Upper lobe of right lung (tissue), 1 donor: Measurements from ENCODE around the gene SRBD1. TPM values are rescaled to one million over a fixed set of nuclear protein-coding genes. Genes with fewer than 3 reads are reported as not detected.

ENCODE experiments used
- ATAC-seq: fragments of 200-7000 bp; cut with Tn5 transposase; one replicate; pipeline ENCODE4 v1.9.1; 2020; ENCODE audit warnings: mild to moderate bottlenecking, moderate library complexity
- DNase-seq: peaks from one replicate; pipeline ENCODE4 v3.0.0-alpha.2; 2020
- H3K27ac ChIP-seq: fragments of 200-600 bp; one replicate; pipeline ENCODE4 v1.8.0; 2022
- H3K27me3 ChIP-seq: fragments of 200-600 bp; one replicate; pipeline ENCODE4 v1.8.0; 2022; ENCODE audit warnings: mild to moderate bottlenecking
- H3K36me3 ChIP-seq: fragments of 200-600 bp; one replicate; pipeline ENCODE4 v1.8.0; 2022
- H3K4me1 ChIP-seq: fragments of 200-600 bp; one replicate; pipeline ENCODE4 v1.8.0; 2022
- H3K4me3 ChIP-seq: fragments of 200-600 bp; one replicate; pipeline ENCODE4 v1.8.0; 2022; ENCODE audit warnings: mild to moderate bottlenecking
- H3K9me3 ChIP-seq: fragments of 200-600 bp; one replicate; pipeline ENCODE4 v1.8.0; 2022
- intact Hi-C: fragments of 100-400 bp; cut with DNase I; formaldehyde crosslinking; loops from one replicate; pipeline ENCODE4 v1.11.0; 2022
- total RNA-seq: library from RNA; stranded (reverse); fragmentation: NEBNext Ultra II Directional; extraction: Animal tissue kit (Norgen Biotek cat#: 25700); gene quantifications from one replicate; pipeline ENCODE4 v1.2.1, GENCODE V29; 2021
- TF ChIP-seq, protein P1 (sequence below): fragments of 200-600 bp; IDR thresholded peaks from one replicate; pipeline ENCODE4 v1.8.0; 2022; ENCODE audit warnings: antibody characterized with exemption
- donor health status: DM: no; HTN: yes; CAD: no; lungs with severe emphysema.

The SRBD1 gene
- total RNA-seq, 1 donor from 2014 or later = 19.2 TPM

DNA sequence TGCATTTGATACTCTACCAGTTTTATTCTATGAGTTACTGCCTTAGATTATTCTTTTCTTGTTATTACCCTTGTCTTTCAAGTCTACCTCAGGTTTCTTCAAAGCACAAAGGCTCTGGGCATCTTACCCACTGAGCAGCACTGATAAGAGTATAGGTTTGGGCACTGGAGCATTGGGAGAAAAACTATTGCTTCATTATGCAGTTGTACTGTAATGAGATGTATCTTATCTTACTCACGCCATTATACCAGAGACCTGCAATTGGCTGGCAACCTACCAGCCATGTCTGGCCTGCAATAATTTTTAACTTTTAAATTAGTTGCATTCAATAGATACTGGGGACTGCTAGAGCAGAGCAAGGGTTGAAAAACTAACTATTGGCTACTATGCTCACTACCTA is 18.9 kb upstream of the SRBD1 start:
- TF ChIP-seq, protein P1, sequence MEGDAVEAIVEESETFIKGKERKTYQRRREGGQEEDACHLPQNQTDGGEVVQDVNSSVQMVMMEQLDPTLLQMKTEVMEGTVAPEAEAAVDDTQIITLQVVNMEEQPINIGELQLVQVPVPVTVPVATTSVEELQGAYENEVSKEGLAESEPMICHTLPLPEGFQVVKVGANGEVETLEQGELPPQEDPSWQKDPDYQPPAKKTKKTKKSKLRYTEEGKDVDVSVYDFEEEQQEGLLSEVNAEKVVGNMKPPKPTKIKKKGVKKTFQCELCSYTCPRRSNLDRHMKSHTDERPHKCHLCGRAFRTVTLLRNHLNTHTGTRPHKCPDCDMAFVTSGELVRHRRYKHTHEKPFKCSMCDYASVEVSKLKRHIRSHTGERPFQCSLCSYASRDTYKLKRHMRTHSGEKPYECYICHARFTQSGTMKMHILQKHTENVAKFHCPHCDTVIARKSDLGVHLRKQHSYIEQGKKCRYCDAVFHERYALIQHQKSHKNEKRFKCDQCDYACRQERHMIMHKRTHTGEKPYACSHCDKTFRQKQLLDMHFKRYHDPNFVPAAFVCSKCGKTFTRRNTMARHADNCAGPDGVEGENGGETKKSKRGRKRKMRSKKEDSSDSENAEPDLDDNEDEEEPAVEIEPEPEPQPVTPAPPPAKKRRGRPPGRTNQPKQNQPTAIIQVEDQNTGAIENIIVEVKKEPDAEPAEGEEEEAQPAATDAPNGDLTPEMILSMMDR = no peak
- H3K4me1 ChIP-seq = no peaks in the 10 kb centered on the region
- DNase-seq = no peak
- intact Hi-C loops = no loop called here
- no peaks in the 10 kb centered on the region for H3K9me3 ChIP-seq
- no peak for ATAC-seq
- no peaks in the 10 kb centered on the region for H3K36me3 ChIP-seq
- no peak overlapping the region for H3K4me3 ChIP-seq
- no peaks in the 10 kb centered on the region for H3K27me3 ChIP-seq
- H3K27ac ChIP-seq = no peak overlapping the region

DNA sequence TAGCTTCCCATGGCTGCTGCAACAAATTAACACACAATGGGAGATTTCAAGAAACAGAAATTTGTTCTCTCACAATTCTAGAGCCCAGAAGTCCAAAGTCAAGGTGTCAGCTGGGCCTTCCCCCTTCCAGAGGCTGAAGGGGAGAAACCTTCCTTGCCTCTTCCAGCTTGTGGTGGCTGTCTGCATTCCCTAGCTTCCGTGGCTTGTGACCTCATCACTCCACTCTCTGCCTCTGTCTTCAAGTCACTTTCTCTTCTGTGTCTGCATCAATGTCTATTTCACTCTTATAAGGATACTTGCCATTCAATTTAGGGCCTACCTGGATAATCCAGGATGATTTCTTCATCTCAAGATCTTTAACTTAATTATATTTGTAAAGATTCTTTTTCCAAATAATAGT is 16.8 kb upstream of the SRBD1 start:
- no peaks in the 10 kb centered on the region for H3K36me3 ChIP-seq
- no peaks in the 10 kb centered on the region for H3K9me3 ChIP-seq
- TF ChIP-seq, protein P1 = no peak
- intact Hi-C loops = no loop called here
- DNase-seq (no peak), ATAC-seq (no peak)
- H3K4me3 ChIP-seq = no peak overlapping the region
- no peaks in the 10 kb centered on the region for H3K27me3 ChIP-seq
- H3K4me1 ChIP-seq = no peaks in the 10 kb centered on the region
- no peak overlapping the region for H3K27ac ChIP-seq

DNA sequence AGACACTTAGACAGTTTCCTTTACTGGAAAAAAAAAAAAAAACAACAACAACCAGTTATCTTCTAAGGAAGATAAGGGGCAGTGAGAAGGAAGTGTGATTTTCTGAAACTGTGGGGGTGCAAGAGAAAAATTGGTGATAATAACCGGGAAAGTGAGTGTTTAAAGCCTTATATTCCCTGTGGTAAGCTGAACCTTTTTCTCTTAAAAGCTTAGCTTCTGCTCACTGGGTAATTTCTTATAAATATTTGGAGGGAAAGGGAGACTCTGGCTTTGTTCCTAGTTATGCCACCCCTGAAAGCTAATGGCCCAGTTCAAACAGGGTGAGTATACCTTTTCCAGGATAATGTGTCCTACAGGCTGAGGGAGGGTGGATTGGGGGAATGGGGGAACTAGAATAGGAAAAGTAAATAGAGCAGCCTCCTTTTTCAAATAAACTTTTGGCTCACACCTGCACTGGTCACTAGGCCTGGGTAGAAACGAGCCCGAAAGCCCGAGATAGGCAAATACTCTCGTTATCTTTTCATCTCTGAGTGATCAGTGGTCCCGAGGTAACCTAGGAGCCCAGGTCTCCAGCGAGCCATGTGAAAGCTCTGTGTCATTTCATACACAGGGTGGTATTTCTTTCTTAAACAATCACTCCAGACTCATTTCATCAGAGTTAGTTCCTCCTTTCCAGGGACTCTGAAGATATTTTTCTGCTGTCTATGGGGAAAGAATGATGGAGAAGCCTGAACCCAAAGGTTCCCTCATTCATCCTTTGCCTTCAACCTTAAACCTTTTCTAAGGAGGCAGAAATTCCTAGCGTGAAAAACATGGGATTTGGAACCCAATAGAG is 15.5 kb upstream of the SRBD1 start:
- ATAC-seq = peak; percentile 71
- intact Hi-C loops = no loop called here
- no peaks in the 10 kb centered on the region for H3K27me3 ChIP-seq
- H3K4me3 ChIP-seq = no peak overlapping the region
- no peaks in the 10 kb centered on the region for H3K9me3 ChIP-seq
- no peak overlapping the region for H3K27ac ChIP-seq
- H3K36me3 ChIP-seq = no peaks in the 10 kb centered on the region
- TF ChIP-seq, protein P1 = no peak
- no peak for DNase-seq
- H3K4me1 ChIP-seq = no peaks in the 10 kb centered on the region

DNA sequence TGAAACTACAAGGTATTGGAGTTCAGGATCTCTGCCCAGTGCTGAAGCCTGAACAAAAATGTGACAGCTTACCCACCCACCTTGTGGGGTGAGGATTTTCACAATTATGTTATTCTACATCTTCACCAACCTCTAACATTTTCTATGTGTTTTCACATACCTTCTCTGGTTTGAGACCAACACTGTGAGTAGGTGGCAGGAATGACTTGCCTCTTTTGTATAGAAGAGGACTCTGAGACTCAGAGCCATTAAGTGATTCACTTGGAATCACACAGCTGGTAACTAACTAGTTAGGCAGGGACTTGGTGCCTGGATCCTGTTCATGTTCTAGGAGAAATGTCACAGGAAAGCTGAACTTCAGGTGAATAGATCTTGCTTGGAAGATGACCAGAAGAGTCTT is 14.8 kb upstream of the SRBD1 start:
- Histone ChIP-seq H3K4me1 (no peaks in the 10 kb centered on the region), H3K4me3 (no peak overlapping the region), H3K9me3 (no peaks in the 10 kb centered on the region), H3K27me3 (no peaks in the 10 kb centered on the region), H3K36me3 (no peaks in the 10 kb centered on the region), H3K27ac (no peak overlapping the region)
- intact Hi-C loops = no loop called here
- TF ChIP-seq, protein P1 = no peak
- DNase-seq = no peak
- no peak for ATAC-seq

DNA sequence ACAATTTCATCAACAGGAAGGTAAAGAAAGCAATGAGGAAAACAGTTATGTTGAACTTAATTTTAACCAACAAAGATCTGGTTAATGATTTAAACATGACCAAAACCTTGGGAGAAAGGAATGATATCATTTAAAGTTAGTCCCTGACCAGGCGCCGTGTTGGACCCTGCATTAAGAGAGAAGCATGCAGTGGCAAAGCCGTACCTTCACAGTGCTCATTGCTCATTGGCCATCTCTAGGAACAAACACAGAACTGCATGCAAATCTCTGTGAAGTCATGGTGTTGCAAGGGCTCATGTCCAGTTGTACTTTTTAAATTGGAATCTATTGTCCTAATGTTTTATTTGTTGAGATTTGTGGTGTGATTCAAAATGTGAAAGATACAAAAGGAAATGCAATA is 12.0 kb upstream of the SRBD1 start:
- TF ChIP-seq, protein P1 = no peak
- no peak for ATAC-seq
- Histone ChIP-seq H3K27me3 (no peaks in the 10 kb centered on the region), H3K9me3 (no peaks in the 10 kb centered on the region), H3K4me1 (no peaks in the 10 kb centered on the region), H3K27ac (no peak overlapping the region), H3K36me3 (no peaks in the 10 kb centered on the region), H3K4me3 (no peak overlapping the region)
- DNase-seq = no peak
- intact Hi-C loops = no loop called here
